Ecto neural progenitor cell (in vitro differentiated cells): Measurements from ENCODE around the gene CLSTN3.
A peak's percentile ranks its signal among the peaks of the same experiment; 100 is the strongest.

ENCODE experiments used
- DNase-seq: peaks from one replicate; pipeline ENCODE4 v3.0.0-alpha.2; 2018; ENCODE audit warnings: low spot score

Gene CLSTN3

DNA sequence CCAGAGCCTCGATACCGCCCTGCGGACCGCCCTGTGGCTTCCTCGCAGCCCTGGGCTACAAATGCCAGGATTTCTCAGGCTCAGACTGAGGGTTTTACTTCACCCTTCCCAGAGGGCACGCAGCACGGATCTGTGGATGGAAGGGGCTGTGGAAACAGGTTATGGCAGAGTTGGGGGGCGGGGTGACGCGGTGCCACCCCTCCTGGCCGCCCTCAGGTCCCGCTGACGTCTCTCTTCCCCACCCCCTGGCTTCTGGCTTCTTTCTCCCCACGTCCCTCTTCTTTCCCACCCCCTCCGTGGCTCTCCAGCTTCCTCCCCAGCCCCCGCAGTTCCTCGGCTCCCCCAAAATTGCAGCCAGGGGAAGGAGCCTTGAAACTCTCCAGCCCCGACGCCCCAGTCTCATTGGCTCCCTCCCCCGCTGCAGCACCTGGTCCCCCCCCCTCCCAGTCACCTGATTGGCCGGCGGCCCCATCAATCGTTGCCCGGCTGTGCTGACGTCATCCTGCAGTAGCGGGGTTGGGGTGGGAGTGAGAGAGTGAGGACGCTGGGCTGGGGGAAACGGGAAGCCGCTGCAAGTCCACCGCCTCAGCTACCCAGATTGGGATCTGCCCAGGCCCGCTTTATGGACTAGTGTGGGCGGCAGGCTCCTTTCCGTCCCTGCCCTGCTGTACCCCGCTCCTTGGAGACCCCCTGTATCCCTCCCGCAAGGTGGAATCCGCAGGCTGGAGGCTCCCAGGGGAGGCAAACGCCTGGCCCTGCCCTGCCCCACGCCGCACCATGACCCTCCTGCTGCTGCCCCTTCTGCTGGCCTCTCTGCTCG, at the start of gene CLSTN3:
TSS of gene CLSTN3 (plus strand) at position 500 of the 820 bp plus-strand sequence. CDS start at position 778, 278 bp downstream.
- DNase-seq: peak; percentile 96

DNA sequence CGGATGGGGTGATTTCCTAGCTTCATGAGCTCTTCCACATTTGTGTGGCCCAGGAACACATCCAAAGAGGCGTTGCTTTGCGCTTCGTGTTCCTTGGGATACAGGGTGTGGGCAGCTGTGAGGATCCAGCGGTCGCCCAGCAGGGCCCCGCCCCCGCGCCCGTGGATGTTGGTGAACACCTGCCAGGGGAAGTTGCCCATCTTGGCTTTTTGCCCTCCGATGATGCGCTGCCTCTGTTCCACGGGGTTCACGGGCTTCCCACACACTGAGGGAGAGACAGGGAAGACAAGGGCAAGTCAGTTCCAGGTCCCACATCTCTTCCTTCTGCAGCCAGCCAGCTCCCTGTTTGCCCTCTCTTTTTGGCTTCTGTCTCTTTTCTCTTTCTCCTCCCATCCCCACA, 49.1 kb upstream of the CLSTN3 start:
- DNase-seq: no peak

DNA sequence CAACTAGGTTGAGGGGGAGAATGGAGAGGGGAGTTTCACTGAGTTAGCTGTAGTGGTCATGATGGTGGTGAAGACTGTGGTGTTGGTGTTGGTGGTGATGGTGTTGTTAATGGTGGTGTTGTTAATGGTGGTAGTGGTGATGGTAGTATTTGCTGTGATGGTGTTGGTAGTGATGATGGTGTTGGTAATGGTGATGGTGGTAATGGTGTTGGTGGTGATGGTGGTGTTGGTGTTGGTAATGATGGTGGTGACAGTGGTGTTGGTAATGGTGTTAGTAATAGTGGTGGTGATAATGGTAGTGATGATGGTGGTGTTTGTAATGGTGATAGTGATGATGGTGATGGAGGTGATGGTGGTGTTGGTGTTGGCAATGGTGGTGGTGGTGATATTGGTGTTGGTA, 47.0 kb upstream of the CLSTN3 start:
- no peak for DNase-seq

DNA sequence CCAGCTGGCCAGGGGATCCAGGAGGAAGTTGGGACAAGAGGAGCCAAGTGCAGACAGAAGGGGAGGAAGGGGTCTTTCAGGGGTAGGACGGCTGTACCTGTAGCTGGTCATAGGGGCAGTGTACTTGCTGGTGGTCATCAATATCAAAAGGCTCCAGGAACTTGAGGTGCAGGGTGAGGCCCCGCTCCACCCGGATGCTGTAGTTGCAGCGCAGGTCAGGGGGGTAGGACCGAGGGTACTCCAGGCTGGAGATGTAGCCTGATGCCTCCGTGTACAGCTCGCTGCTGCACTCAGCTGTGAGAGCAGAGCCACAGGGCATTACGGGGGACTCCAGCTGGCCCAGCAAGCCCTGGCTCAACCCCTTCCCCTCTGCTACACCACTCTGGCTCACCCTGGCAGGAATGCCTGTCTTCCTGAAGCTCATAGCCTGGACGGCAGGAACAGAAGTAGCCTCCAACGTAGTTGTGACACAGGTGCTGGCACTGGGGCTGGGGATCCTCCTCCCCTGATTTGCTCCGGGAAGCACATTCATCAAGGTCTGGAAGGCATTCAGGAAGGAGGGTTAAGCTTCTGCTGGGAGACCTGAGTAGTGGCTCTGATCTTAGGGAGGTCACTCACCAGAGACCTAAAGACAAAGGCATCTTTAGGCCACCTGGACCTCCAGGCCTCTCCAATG, 40.8 kb upstream of the CLSTN3 start:
- DNase-seq: no peak

DNA sequence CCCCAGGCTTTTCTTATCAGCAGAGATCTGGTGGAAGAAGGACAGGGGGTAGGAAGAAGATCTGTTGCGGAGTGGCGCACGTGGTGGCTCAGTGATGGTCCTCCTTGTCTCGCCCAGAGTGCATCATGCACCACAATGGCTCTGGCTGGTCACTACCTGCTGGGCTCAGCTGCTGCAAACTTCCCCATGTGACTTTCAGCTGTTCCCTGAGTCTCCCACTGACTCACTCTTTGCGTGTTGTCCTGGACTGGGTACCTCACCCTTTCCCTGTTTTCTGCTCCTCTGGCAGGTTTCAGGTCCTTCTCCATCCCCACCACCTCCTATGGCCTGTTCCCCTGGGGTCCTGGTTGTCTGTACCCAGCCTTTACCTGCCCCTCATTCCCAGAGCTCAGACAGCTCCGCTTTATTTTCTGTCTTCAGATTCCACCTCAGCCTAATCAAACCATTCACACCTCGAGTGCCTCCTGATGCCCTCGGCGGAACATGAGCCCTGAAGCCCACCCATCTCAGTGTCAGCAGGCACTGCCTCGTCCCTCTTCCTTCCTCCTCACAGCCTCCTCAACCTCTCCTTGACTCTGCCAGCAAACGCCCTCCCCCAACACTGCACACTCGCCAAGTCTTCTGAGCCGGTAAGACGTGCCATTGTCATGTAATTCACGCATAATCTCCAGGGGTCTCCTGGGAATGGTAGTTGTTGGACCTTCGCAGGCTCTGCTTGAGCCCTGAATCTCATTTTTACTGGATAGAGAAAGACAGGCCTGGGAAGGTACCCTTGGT, 39.8 kb upstream of the CLSTN3 start:
- no peak for DNase-seq

DNA sequence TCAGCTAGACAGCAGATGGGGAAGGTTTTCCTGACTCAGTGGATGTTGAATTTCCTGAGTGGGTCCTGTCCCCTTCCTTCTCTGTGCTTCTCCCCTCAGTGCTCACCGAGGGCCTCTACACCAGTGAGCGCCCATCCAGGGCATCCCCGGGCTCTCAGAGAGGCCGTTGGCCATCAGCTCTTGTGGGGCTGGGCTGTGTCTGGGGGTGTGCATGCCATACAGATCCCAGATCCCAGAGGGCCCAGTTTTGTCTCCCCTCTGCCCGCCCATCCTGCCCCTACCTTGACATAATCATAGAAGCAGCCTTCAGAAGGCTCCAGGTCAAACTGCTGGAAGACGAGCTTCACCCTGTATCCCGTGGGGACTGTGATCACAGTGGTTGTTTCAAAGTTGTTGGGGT, 39.0 kb upstream of the CLSTN3 start:
- no peak for DNase-seq

DNA sequence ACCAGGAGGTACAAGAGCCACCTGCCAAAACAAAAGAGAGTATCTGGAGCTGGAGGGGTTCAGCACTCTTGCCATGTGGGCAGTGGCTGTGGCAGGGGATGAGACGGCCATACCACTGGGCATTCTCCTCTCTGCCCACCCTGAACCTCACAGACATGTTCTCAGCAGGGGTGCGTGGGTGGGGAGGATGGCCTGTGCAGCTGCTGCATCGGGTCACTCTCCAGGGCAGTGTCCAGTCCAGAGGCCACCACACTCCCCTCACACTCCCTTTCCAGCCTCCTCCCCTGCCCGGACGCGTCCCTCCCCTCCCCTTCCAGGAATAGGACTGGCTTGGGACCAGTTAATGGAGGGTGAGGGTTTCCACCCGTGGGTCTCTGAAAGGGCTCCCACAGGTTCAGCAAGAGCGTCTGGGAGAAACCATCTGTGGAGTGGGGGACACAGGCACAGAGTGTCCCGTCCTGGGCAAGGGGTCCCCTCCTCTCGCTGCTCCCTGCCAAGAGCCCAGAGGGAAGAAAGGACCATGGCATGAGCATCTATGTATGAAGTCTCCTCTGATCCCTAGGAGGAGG, 38.4 kb upstream of the CLSTN3 start:
- no peak for DNase-seq

DNA sequence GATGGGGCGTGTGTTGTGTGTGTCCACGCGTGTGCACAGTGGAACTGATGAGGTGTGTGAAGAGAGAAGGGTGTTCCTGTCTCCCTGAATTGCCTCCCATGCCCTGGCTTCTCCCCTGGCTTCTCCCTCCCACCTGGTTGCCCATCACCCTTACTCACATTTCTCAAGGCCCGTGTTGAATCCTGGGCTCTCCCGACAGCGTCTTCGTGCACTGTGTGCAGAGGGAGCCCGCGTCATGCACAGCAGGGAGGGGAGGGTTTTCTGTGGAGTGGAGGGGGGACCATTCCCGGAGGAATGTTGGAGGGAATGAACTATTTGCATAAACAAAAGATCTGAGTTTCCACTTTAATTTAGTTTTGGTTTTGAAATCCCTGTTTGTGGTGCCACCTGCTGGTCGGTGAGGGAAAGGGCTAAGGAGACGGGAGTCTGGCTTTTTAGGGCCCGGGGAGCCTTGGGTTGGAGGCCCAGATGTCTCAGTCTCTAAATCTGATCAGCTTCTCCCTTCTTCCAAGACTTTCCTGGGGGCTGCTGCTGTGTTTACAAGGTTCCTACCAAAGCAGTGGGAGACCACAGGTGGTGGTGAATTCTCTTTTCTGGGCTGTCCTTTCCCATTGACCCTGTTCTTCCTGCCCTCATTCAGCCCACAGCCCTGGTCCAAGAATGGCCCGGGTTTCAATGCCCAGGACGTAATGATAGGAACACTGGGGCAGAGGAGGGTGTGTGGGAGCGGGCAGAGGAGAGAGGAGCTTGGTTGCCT, 37.8 kb upstream of the CLSTN3 start, which contains the start of gene C1R:
TSS of gene C1R (minus strand) at position 217 of the 757 bp plus-strand sequence. CDS start at position 160, 57 bp downstream.
- peak; percentile 80 for DNase-seq

DNA sequence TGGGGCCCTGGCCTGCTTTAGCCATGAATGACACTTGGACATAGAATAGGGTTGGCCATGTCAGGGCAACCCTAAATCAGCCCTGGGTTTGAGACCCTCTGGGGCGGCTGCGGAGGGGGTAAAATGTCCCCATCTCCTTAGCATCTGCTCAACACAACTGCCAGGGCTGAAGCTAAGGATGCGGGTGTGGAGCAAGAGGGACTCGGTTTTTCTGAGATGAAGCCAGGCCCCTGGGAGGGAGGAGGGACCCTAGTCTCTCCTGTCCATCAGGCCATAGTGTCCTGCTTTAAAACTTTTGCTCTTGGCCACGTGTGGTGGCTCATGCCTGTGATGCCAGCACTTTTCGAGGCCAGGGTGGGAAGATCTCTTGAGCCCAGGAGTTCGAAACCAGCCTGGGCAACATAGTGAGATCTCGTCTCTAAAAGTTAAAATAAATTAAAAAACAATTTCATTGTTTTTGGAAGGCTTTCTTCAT, 37.1 kb upstream of the CLSTN3 start:
- no peak for DNase-seq

DNA sequence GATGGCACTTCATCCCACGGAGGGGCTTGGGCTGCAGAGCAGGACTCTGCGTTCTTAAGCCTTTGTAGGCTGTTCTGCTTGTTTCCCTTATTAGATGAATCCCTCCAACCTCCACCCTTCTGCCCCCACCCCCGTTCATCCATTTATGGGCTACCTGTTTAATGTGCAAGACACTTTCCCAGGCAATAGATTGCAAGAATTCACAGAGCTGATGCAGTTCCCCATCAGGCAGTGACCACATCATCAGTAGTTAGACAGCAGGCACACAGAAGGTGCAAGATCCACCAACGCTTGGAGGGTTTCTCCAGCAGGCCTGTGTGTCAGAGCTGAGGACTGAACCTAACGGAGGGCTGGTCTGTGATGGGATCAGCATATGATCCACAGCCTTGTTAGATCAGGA, 36.7 kb upstream of the CLSTN3 start:
- no peak for DNase-seq

DNA sequence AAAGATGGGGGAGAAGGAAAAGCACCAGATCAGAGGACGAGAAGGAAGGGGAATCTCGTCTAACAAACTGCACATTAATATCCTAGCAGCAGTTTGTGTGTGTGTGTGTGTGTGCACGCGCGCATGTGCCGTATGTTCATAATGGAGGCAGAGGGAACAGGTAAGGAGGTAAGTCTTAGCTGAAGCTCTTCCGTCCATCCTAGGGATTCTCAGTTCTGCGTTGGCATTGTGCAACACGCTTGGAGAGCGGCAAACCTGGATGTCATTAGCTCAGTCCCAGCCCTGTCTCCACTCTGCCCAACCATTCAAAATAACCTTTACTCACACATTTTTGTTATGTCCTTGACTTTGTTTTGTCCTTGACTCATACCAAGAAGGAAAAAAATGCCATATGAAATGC, 36.3 kb upstream of the CLSTN3 start:
- DNase-seq: no peak

DNA sequence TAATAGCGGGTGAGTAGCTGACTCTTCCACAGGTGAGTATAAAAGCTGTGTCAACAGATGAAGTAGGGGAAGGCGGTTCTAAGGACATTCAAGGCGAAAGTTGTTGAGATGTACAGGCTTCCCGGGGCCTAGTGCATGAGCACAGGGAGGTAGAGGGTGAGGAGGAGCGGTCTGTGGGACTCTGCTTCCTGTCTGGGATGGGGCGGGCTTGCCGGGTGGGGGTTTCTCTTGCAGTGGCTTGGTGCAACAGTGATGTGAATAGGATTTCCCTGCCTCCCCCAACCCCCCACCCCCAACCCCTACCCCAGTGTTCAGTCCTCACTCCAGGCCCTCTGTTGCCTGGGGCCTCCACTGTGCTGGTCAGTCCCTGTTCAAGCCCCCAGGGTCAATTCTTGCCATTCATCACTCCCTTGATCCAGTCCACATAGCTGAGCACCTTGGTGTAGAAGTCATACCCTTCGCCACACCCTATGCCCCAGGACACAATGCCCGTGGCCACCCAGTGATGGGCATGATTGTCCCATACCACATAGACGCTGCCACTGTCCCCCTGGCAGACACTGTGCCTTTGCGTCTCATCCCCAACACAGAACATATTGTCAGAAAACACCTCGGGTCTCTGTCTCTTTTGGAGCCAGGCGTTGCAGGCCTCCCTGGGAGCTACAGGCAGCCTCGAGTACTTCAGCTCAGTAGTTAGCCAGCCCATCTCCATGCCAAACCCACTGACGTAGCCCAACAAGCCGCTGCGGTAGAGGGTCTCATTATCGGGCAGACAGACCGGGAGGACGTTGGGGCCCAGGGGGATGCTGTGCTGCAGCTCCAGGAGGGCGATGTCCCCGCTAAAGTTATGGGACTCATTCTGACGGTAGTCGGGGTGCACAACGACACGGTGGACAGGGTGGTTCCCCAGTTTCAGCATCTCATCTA, 33.9 kb upstream of the CLSTN3 start:
- no peak for DNase-seq

DNA sequence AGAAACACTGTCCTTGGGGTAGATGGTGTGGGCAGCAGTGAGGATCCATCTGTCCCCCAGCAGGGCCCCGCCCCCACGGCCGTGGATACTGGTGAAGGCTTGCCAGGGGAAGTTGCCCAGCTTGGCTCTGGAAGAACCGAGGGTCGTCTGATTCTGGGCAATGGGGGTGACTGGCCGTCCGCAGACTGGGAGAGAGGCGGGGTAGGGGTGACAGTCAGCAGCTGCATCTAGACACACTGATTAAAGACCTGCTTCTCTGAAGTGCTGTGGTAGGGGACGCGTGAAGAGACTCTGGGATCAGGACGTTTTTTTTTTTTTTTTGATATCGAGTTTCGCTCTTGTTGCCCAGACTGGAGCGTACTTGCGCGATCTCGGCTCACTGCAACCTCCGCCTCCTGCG, 33.2 kb upstream of the CLSTN3 start:
- DNase-seq: no peak

DNA sequence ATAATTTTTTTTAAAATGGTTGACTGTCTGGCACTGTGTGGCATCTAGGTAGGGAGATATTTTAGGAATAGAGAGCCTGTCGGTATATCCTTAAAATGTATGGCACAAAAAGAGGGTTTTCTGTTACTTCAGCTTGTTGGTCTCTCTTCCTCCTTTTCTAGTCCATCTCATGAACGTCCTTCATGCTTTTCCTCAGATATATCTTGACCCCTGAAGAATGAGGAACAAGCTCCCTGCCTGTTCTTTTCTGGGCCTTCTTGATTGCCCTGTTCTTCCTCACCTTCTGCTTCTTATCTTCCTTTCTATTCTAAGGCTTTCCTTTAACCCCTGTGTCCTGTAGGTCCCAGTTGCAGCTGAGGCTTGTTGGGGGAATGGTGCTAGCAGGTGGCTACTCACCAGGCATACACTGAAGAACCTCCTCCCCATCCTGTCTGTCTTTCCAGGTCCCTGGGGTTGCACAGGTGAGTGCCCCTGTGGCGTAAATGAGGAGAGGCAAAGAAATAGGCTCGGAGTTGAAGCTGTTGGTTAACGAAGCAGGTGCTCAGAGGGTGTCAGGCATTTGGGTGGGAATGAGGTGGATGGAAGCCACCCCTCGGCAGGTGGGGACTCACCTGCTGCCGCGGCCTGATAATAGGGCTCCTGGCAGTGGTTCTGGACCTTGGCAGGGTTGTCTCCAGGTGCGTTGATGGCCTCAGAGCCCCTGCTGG, 30.7 kb upstream of the CLSTN3 start:
- no peak for DNase-seq

DNA sequence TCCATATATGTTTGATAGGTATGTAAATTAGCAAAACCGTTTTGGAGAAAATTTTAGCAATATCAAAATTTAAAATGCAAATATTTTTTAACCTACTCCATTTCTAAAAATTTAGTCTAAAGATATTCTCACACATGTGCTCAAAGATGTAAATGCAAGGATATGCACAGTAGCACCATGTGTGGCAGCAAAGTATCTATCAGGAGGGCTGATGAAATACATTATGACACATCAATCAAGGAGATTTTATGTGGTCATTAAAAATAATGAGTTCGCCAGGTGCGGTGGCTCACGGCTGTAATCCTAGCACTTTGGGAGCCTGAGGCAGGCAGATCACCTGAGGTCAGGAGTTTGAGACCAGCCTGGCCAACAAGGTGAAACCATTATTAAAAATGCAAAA, 29.9 kb upstream of the CLSTN3 start:
- DNase-seq: no peak

DNA sequence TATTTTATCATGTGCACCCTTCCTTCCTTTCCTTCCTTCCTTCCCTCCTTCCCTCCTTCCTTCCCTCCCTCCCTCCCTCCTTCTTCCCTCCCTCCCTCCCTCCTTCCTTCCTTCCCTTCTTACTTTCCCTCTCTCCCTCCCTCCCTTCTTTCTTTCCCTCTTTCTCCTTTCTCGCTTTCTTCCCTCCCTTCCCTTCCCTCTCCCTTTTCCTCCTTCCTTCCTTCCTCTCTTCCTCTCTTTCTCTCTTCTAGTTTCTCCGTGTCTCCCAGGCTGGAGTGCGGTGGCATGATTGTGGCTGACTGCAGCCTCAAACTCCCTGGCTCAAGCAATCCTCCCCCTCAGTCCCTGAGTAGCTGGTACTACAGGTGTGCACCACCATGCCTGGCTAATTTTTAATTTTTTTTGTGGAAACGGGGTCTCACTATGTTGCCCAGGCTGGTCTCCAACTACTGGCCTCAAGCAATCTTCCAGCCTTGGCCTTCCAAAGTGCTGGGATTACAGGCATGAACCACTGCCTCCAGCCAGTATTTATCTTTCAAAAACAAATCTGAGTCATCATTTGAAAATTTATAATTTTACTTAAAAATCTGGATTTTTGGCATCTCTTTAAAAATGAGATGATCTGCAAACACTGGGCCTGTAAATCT, 29.0 kb upstream of the CLSTN3 start:
- DNase-seq: no peak

DNA sequence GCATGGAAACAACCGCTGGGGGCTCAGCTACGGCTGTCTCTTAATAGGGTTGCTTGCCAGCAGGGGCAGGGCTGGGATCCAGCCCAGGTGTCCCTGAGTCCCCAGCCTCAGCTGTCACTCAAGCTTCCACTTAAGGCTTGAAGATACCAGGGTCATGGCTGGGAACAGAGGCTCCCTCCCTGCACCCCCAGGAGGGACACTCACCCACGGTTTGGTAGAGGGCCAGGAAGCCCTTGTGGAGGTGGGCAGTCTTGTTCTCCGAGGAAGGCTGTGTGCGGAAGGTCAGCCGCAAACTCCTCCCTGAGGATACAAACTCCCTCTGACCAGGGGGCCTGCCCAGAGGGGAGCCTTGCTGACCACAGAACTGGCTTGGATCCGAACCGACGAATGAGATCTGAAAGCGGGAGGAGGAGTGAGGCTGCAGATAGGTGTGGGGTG, 28.5 kb upstream of the CLSTN3 start:
- no peak for DNase-seq

DNA sequence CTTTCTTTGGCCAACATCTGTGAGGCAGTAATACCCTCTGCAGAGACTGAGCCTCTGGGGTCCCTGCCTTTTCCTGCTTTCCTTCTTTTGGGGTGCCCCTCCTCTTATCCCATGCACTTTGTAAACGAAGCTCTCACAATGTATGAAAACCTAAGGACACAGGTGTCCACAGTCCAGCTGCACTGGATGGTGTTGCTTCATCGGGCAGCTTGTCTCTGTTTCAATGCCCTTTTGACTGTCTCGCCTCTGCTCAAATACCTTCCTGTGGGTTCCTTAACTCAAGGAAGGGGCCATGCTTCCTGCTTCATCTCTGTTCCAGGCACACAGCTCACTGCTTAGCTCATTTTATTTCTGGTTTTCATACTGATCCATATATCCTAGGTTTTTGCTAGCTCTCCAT, 27.6 kb upstream of the CLSTN3 start:
- DNase-seq: no peak
